ENCODE results near the gene CDKN2AIPNL.

Gene CDKN2AIPNL

DNA sequence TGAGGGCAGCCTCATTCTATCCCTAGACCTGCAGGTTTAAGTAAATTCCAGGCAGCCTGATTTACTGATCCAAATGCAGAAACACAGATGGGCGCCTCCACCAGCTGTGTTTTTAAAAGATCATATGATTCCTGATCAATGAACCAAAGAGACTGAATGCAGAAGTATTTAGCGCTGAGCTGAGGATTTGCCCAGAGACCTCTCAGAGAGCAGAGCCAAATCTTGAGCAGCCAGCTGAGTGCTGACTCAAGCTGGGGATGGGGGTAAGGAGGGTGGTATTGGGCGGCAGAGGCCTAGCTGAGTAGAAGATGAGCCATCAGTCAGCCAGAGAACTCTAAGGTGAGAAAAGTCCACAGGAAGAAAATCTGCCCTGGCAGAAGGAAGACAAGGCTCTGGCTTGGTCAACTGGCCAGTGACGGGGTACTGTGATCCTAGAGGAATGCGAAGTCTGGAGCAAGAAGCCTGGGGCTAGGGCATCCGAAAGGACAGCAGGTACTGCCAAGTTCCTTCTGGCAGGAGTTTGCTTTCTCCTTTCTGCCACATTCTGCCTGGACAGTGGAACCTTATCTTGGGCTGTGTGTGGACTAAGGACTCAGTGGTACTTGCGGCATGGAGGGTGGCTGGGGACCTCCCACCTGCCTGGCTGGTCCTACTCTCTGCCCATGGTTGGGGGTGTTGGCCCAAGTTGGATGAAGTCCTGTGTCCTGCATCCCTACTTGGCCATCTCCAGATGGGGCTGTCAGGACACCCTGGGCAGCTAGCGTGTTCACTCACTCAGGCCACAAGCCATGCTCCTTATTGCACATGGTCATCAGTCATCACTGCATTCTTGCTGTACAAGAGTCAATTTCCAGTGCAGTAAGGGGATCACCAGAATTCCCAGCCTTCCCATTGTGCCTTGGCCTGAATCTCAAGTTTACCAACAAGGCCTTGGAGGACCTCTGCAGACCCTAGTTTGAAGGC, 34.5 kb upstream of the CDKN2AIPNL start:
- TF ChIP-seq, protein P1, sequence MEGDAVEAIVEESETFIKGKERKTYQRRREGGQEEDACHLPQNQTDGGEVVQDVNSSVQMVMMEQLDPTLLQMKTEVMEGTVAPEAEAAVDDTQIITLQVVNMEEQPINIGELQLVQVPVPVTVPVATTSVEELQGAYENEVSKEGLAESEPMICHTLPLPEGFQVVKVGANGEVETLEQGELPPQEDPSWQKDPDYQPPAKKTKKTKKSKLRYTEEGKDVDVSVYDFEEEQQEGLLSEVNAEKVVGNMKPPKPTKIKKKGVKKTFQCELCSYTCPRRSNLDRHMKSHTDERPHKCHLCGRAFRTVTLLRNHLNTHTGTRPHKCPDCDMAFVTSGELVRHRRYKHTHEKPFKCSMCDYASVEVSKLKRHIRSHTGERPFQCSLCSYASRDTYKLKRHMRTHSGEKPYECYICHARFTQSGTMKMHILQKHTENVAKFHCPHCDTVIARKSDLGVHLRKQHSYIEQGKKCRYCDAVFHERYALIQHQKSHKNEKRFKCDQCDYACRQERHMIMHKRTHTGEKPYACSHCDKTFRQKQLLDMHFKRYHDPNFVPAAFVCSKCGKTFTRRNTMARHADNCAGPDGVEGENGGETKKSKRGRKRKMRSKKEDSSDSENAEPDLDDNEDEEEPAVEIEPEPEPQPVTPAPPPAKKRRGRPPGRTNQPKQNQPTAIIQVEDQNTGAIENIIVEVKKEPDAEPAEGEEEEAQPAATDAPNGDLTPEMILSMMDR (IDR thresholded peaks at IDR 0.05; ENCODE audit: unreplicated experiment in 3 of 3): no peak
- H3K9me3 Mint-ChIP-seq: no peaks in the 10 kb centered on the region

DNA sequence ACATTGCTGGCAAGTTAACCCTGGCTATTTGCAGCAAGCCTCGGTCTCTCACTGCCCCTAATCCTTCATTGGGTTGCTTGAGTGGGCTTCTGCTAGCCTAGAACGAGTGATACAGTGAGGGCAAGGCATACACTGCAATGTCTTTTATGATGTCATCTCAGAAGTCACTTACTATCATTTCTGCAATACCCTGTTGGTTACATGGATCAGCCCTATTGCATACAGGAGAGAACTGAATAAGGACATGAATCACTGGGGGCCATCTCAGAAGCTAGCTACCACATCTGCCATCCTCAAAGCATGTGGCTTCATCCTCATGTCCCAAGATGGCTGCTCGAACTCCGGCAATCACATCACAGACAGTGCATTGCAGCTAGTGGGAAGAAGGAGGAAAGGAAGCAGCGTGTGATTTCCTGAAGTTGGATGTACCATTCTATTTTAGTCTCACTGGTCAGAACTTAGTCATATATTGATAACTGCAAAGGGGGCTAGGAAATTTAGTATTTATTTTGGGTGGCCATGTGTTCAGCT, 33.3 kb upstream of the CDKN2AIPNL start:
- H3K4me1 Mint-ChIP-seq: no peaks in the 10 kb centered on the region
- TF ChIP-seq, protein P1 (IDR thresholded peaks at IDR 0.05; ENCODE audit: unreplicated experiment in 3 of 3): no peak
- no peak overlapping the region for H3K27ac Mint-ChIP-seq
- H3K36me3 Mint-ChIP-seq (ENCODE audit: low read depth): no peaks in the 10 kb centered on the region
- no peaks in the 10 kb centered on the region for H3K9me3 Mint-ChIP-seq
- no peak overlapping the region for H3K4me3 Mint-ChIP-seq
- H3K27me3 Mint-ChIP-seq (ENCODE audit: low read depth): peaks cover 5% of the 10 kb centered on the region

More for the DNA sequence above, 34.5 kb upstream of the CDKN2AIPNL start:
- Mint-ChIP-seq H3K36me3 (ENCODE audit: low read depth) (no peaks in the 10 kb centered on the region), H3K27me3 (ENCODE audit: low read depth) (peaks cover 5% of the 10 kb centered on the region), H3K4me3 (no peak overlapping the region), H3K27ac (peak overlapping the region; percentile 22 to 67 (median 49)), H3K4me1 (no peaks in the 10 kb centered on the region)

DNA sequence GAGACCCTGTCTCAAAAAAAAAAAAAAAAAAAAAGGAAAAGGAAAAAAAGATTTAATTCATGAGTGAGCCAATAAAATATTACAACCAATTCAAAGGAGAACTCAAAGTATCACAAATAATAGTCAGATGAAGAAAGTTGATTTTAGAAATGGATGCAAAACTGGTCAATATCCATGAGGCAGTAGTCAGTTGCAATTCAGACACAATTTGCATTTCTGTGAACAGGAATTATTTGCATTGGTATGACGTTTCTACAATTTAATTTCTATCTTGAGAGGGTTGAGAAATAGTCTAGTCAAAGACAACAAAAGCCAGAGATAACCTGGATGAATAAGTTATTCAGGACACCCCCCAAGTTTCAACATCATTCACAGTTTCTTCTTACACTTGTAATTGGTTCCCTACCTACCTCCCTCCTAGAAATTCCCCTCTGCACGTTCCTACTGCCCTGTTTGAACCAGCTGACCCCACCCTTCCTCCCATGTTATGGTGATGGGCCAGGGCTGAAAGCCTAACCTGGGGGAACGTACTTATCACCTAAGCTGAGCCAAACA, 28.6 kb upstream of the CDKN2AIPNL start:
- H3K4me3 Mint-ChIP-seq: no peak overlapping the region
- H3K9me3 Mint-ChIP-seq: no peaks in the 10 kb centered on the region
- H3K36me3 Mint-ChIP-seq (ENCODE audit: low read depth): no peaks in the 10 kb centered on the region
- peaks cover 28% of the 10 kb centered on the region for H3K4me1 Mint-ChIP-seq
- no peak overlapping the region for H3K27ac Mint-ChIP-seq
- peaks cover 9% of the 10 kb centered on the region for H3K27me3 Mint-ChIP-seq (ENCODE audit: low read depth)
- TF ChIP-seq, protein P1 (IDR thresholded peaks at IDR 0.05; ENCODE audit: unreplicated experiment in 3 of 3): no peak

DNA sequence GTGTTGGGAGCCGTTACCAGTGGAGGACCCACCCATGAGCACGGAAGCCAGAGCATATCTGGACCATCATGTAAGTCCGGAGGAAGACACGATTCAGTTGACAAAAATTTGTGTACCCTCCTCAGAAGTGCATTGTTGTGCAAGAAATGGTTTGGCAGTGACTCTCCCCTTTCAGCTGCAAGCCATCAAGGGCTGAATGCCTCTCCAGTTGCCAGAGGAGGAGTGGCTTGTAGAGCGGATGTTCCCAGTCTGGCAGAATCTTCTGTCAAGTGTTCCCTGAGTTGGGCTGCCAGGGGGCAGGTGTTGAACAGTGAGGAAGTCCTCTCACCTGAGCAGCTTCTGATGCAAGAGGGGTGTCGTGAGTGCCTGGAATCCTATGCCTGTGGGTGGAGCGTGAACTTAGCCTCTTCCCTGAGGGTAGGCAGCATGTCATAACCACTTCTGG, 27.6 kb upstream of the CDKN2AIPNL start:
- Mint-ChIP-seq H3K27me3 (ENCODE audit: low read depth) (peaks cover 15% of the 10 kb centered on the region), H3K4me3 (peak overlapping the region in 1 of 3 experiments; percentile 40), H3K36me3 (ENCODE audit: low read depth) (no peaks in the 10 kb centered on the region), H3K4me1 (peaks cover 28% of the 10 kb centered on the region), H3K9me3 (no peaks in the 10 kb centered on the region), H3K27ac (peak overlapping the region in 2 of 3 experiments; percentile 76 to 89)
- TF ChIP-seq, protein P1 (IDR thresholded peaks at IDR 0.05; ENCODE audit: unreplicated experiment in 3 of 3): no peak

- no peak overlapping the region for H3K4me3 Mint-ChIP-seq
- TF ChIP-seq, protein P1 (IDR thresholded peaks at IDR 0.05; ENCODE audit: unreplicated experiment in 3 of 3): no peak
- peak overlapping the region in 2 of 3 experiments; percentile 76 to 89 for H3K27ac Mint-ChIP-seq
- no peaks in the 10 kb centered on the region for H3K36me3 Mint-ChIP-seq (ENCODE audit: low read depth)
- peaks cover 19% of the 10 kb centered on the region for H3K27me3 Mint-ChIP-seq (ENCODE audit: low read depth)
- H3K9me3 Mint-ChIP-seq: no peaks in the 10 kb centered on the region
- peaks cover 31% of the 10 kb centered on the region for H3K4me1 Mint-ChIP-seq
These were observed 27.0 kb upstream of the CDKN2AIPNL start for GRCh38 chr5:134438721-134439123.
